Type B pancreatic cell (in vitro differentiated cells): Measurements from ENCODE around the gene M6PR. TPM values are rescaled to one million over a fixed set of nuclear protein-coding genes. Genes with fewer than 3 reads are reported as not detected.

ENCODE experiments used
- DNase-seq: peaks from one replicate; pipeline ENCODE4 v3.0.0; 2021; ENCODE audit warnings: mixed read lengths; ENCODE audit not compliant: unreplicated experiment; ENCODE audit errors: extremely low spot score
- H3K27ac Mint-ChIP-seq: 2 replicates; pipeline ENCODE4 v1.8.0; 2021; ENCODE audit warnings: mild to moderate bottlenecking, mixed read lengths
- H3K27me3 Mint-ChIP-seq: 2 replicates; pipeline ENCODE4 v1.8.0; 2021; ENCODE audit warnings: mixed read lengths
- H3K36me3 Mint-ChIP-seq: 2 replicates; pipeline ENCODE4 v1.8.0; 2021; ENCODE audit warnings: mixed read lengths
- H3K4me1 Mint-ChIP-seq: one replicate; pipeline ENCODE4 v1.8.0; 2021; ENCODE audit warnings: mixed read lengths; ENCODE audit not compliant: unreplicated experiment
- H3K4me3 Mint-ChIP-seq: 2 replicates; pipeline ENCODE4 v1.8.0; 2021; ENCODE audit warnings: mild to moderate bottlenecking, mixed read lengths
- H3K9me3 Mint-ChIP-seq: 2 replicates; pipeline ENCODE4 v1.8.0; 2021; ENCODE audit warnings: mixed read lengths
- CTCF ChIP-seq: fragments of 200-600 bp; sonication (generic); conservative IDR thresholded peaks from 2 replicates; pipeline ENCODE4 v1.5.0; 2021; ENCODE audit warnings: antibody characterized with exemption, mild to moderate bottlenecking
- total RNA-seq: library from RNA; stranded (reverse); gene quantifications from 2 replicates; pipeline ENCODE4 v1.2.1, GENCODE V29; 2021; ENCODE audit warnings: low replicate concordance

The M6PR gene
- total RNA-seq, 1 donor from 2014 or later = 129 TPM

DNA sequence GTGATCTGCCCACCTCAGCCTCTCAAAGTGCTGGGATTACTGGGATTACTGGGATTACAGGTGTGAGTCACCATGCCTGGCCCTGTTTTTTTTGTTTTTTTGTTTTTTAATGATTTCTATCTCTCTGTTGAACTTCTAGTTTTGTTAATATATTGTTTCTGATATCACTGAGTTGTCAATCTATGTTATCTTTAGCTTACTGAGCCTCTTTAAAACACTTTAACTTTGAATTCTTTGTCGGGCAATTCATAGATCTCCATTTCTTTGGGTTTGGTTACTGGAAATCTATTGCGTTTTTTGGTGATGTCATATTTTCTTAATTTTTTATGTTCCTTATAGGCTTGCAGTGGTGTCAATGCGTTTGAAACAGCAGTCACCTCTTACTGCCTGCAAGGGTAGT, 30.7 kb upstream of the M6PR start:
- Mint-ChIP-seq H3K27me3 (no peaks in the 10 kb centered on the region), H3K4me1 (no peaks in the 10 kb centered on the region), H3K9me3 (peaks cover 3% of the 10 kb centered on the region), H3K36me3 (peaks cover 3% of the 10 kb centered on the region), H3K4me3 (no peak overlapping the region), H3K27ac (no peak overlapping the region)
- no peak for TF ChIP-seq CTCF
- DNase-seq = no peak

DNA sequence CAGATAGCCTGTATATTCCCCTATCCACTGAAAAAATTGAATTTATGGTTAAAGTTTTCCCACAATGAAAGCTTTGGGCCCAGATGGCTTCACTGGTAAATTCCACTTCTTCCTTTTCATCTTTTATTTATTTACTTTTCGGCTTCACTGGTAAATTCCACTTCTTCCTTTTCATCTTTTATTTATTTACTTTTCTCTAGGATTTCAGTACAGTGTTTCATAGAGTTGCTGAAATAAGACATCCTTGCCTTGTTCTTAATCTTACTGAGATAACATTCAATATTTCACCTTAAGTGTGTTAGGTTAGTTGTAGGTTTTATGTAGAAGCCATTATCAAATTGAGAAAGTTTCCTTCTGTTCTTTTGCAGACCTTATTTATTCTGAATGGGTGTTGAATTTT, 21.0 kb upstream of the M6PR start:
- TF ChIP-seq CTCF = no peak
- H3K36me3 Mint-ChIP-seq = peaks cover 8% of the 10 kb centered on the region
- H3K27me3 Mint-ChIP-seq = no peaks in the 10 kb centered on the region
- H3K27ac Mint-ChIP-seq = no peak overlapping the region
- no peak overlapping the region for H3K4me3 Mint-ChIP-seq
- H3K9me3 Mint-ChIP-seq = peaks cover 7% of the 10 kb centered on the region
- no peaks in the 10 kb centered on the region for H3K4me1 Mint-ChIP-seq
- no peak for DNase-seq

GRCh38 chr12:8969861-8970411, 20.5 kb upstream of the M6PR start:
- Mint-ChIP-seq H3K36me3 (peaks cover 8% of the 10 kb centered on the region), H3K4me3 (no peak overlapping the region), H3K9me3 (peaks cover 7% of the 10 kb centered on the region), H3K4me1 (no peaks in the 10 kb centered on the region), H3K27ac (no peak overlapping the region), H3K27me3 (no peaks in the 10 kb centered on the region)
- TF ChIP-seq CTCF = no peak
- DNase-seq = no peak

GRCh38 chr12:8968761-8969160, 19.3 kb upstream of the M6PR start:
- TF ChIP-seq CTCF = no peak
- no peak overlapping the region for H3K27ac Mint-ChIP-seq
- H3K9me3 Mint-ChIP-seq = peaks cover 7% of the 10 kb centered on the region
- H3K27me3 Mint-ChIP-seq = no peaks in the 10 kb centered on the region
- H3K4me3 Mint-ChIP-seq = no peak overlapping the region
- H3K4me1 Mint-ChIP-seq = no peaks in the 10 kb centered on the region
- DNase-seq = no peak
- H3K36me3 Mint-ChIP-seq = peaks cover 14% of the 10 kb centered on the region

GRCh38 chr12:8960176-8960575, 10.7 kb upstream of the M6PR start:
- TF ChIP-seq CTCF = no peak
- Mint-ChIP-seq H3K4me1 (no peaks in the 10 kb centered on the region), H3K36me3 (peaks cover 17% of the 10 kb centered on the region), H3K27me3 (no peaks in the 10 kb centered on the region), H3K4me3 (no peak overlapping the region), H3K27ac (no peak overlapping the region), H3K9me3 (no peaks in the 10 kb centered on the region)
- DNase-seq = no peak

DNA sequence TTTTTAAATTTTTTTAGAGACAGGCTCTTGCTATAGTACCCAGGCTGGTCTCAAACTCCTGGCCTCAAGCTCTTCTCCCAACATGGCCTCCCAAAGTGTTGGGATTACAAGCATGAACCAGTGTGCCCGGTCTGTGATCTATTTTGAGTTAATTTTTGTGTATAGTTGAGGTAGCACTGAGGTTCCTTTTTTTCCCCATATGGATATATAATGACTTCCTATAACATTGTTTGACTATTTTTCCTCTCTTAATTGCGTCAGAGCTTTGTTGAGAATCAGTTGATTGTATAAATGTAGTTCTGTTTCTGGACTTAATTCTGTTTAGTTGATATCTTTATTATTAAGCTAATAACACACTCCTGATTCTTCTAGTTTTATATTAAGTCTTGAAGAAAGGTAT, 8.6 kb upstream of the M6PR start:
- Mint-ChIP-seq H3K27me3 (no peaks in the 10 kb centered on the region), H3K4me1 (no peaks in the 10 kb centered on the region), H3K36me3 (peaks cover 21% of the 10 kb centered on the region), H3K9me3 (no peaks in the 10 kb centered on the region), H3K27ac (no peak overlapping the region), H3K4me3 (no peak overlapping the region)
- TF ChIP-seq CTCF = no peak
- no peak for DNase-seq
